Uterus (tissue), 4 donors: ENCODE data around the gene AK1. TPM values are rescaled to one million over a fixed set of nuclear protein-coding genes. Genes with fewer than 3 reads are reported as not detected.

Source experiments
- DNase-seq, 2 donors: peaks; one replicate each; pipeline ENCODE4 v3.0.0-alpha.2; 2019 to 2020
- H3K27ac ChIP-seq, 2 donors: fragments of 200-600 bp; sonication (generic); 1 replicate in 1 of 2; 2 replicates in 1 of 2; pipeline ENCODE4 v1.5.1; 2016 to 2018
- H3K27me3 ChIP-seq, 2 donors: fragments of 200-600 bp; sonication (generic); one replicate each; pipeline ENCODE4 v1.5.1; 2018 to 2019; ENCODE audit warnings: control low read depth in 1 of 2
- H3K36me3 ChIP-seq, 2 donors: fragments of 200-600 bp; sonication (generic); one replicate each; pipeline ENCODE4 v1.5.1; 2019; ENCODE audit warnings: control low read depth in 1 of 2
- H3K4me1 ChIP-seq, 2 donors: fragments of 200-600 bp; sonication (generic); one replicate each; pipeline ENCODE4 v1.5.1; 2018 to 2019; ENCODE audit warnings: control low read depth in 1 of 2
- H3K4me3 ChIP-seq, 2 donors: fragments of 200-600 bp; sonication (generic); 1 replicate in 1 of 2; 2 replicates in 1 of 2; pipeline ENCODE4 v1.5.1; 2018 to 2019; ENCODE audit warnings: mild to moderate bottlenecking in 1 of 2
- H3K9me3 ChIP-seq, 2 donors: fragments of 200-600 bp; sonication (generic); one replicate each; pipeline ENCODE4 v1.5.1; 2019; ENCODE audit warnings: control low read depth in 1 of 2
- CTCF ChIP-seq, 4 experiments: fragments of 200-600 bp in 2 of 4; fragments of 450-650 bp in 2 of 4; sonication (generic) in 2 of 4; IDR thresholded peaks; one replicate each; pipeline ENCODE4 v1.5.1; 2016 to 2019; ENCODE audit warnings: antibody characterized with exemption in 4 of 4, mild to moderate bottlenecking in 2 of 4, moderate library complexity in 1 of 4
- POLR2A ChIP-seq, 2 donors: fragments of 450-650 bp; IDR thresholded peaks; one replicate each; pipeline ENCODE4 v1.6.1; 2016; ENCODE audit warnings: antibody characterized with exemption in 2 of 2, mild to moderate bottlenecking in 1 of 2, moderate library complexity in 1 of 2
- intact Hi-C: fragments of 100-400 bp; cut with DNase I; formaldehyde crosslinking; loops from one replicate; pipeline ENCODE4 v1.15.1; 2023; ENCODE audit warnings: low total_unique reads
- total RNA-seq, 4 donors: library from RNA; depleted of rRNA in 3 of 4; stranded (reverse); fragments of >200 nt in 3 of 4; gene quantifications; one replicate each; pipeline versions ENCODE4 v1.1.0 to v1.2.4, GENCODE V29; 2014 to 2023
- donor health status: DM: yes; HTN: yes; CAD: no.

The AK1 gene
- total RNA-seq, 4 donors from 2014 or later = 6.1 to 54.3 (median 15.7) TPM

- no peaks in the 10 kb centered on the region for H3K36me3 ChIP-seq
- TF ChIP-seq POLR2A (IDR thresholded peaks at IDR 0.05) (no peak), CTCF (IDR thresholded peaks at IDR 0.05) (no peak)
- no peaks in the 10 kb centered on the region for H3K9me3 ChIP-seq
- H3K27me3 ChIP-seq = no peaks in the 10 kb centered on the region
- DNase-seq = no peak
- H3K27ac ChIP-seq = peak overlapping the region; percentile 93 to 97
- peaks cover 0 to 23% of the 10 kb centered on the region in 2 donors for H3K4me1 ChIP-seq
- H3K4me3 ChIP-seq = peak overlapping the region; percentile 72 to 79
- intact Hi-C loops = no loop called here
These were observed 19.1 kb upstream of the AK1 start for GRCh38 chr9:127896395-127897192.

- no peaks in the 10 kb centered on the region for H3K27me3 ChIP-seq
- H3K4me3 ChIP-seq = no peak overlapping the region
- peak overlapping the region; percentile 93 to 97 for H3K27ac ChIP-seq
- no peaks in the 10 kb centered on the region for H3K36me3 ChIP-seq
- intact Hi-C loops = no loop called here
- peaks cover 0 to 23% of the 10 kb centered on the region in 2 donors for H3K4me1 ChIP-seq
- no peak for TF ChIP-seq POLR2A (IDR thresholded peaks at IDR 0.05)
- no peak for DNase-seq
- H3K9me3 ChIP-seq = no peaks in the 10 kb centered on the region
These were observed 18.3 kb upstream of the AK1 start for GRCh38 chr9:127895811-127896210.

- Histone ChIP-seq H3K27ac (no peak overlapping the region), H3K36me3 (no peaks in the 10 kb centered on the region), H3K4me3 (no peak overlapping the region), H3K27me3 (no peaks in the 10 kb centered on the region), H3K4me1 (peaks cover 0 to 18% of the 10 kb centered on the region in 2 donors), H3K9me3 (no peaks in the 10 kb centered on the region)
- DNase-seq = no peak
- intact Hi-C loops = no loop called here
- TF ChIP-seq CTCF (IDR thresholded peaks at IDR 0.05) (no peak), POLR2A (IDR thresholded peaks at IDR 0.05) (no peak)
These were observed 15.9 kb upstream of the AK1 start for GRCh38 chr9:127893392-127893791.

GRCh38 chr9:127892831-127893230, 15.4 kb upstream of the AK1 start:
- Histone ChIP-seq H3K9me3 (no peaks in the 10 kb centered on the region), H3K27me3 (no peaks in the 10 kb centered on the region), H3K4me1 (peaks cover 0 to 15% of the 10 kb centered on the region in 2 donors), H3K27ac (no peak overlapping the region), H3K36me3 (no peaks in the 10 kb centered on the region), H3K4me3 (no peak overlapping the region)
- TF ChIP-seq CTCF (IDR thresholded peaks at IDR 0.05) (no peak), POLR2A (IDR thresholded peaks at IDR 0.05) (no peak)
- intact Hi-C loops = no loop called here
- DNase-seq = no peak

GRCh38 chr9:127890053-127890452, 12.6 kb upstream of the AK1 start:
- no peak for DNase-seq
- Histone ChIP-seq H3K27me3 (no peaks in the 10 kb centered on the region), H3K9me3 (no peaks in the 10 kb centered on the region), H3K4me1 (peaks cover 0 to 5% of the 10 kb centered on the region in 2 donors), H3K36me3 (no peaks in the 10 kb centered on the region), H3K27ac (no peak overlapping the region), H3K4me3 (no peak overlapping the region)
- no peak for TF ChIP-seq POLR2A (IDR thresholded peaks at IDR 0.05)
- no peak for TF ChIP-seq CTCF (IDR thresholded peaks at IDR 0.05)
- intact Hi-C loops = no loop called here
